Activated T-cell treated with anti-CD3 and anti-CD28 coated beads for 4 hours (primary cell): ENCODE results near the gene RNF11.
A peak's percentile ranks its signal among the peaks of the same experiment; 100 is the strongest.
"Not testable (repeated sequence)": the region's sequence is repeated elsewhere in the genome, so short reads cannot be mapped to it uniquely, and the experiment has no call there.

Experiments used
- DNase-seq: peaks from one replicate; pipeline ENCODE4 v3.0.0-alpha.2; 2020

The RNF11 gene

DNA sequence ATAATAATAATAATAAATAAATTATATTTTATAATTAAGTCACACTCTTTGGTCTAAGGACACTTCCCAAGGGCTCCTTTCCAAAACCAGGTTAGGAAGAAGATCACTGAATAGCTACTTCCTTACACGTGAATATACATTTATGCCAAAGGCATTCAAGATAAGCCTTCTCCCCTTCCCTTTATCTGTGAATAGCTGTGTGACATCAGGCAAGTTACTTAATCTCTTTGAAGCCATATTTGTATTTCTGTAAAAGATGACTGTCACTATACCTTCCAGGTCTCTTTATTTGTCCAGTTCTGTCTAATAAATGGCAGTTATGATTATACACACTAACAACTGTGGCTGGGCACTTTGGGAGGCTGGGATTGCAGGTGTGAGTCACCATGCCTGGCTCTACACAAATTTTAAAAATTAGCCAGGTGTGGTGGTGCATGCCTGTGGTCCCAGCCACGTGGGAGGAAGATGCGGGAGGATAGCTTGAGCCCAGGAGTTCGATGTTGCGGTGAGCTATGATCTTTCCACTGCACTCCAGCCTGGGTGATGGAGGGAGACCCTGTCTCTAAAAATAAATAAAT lies 5.5 kb upstream of the RNF11 start:
- no peak for DNase-seq

DNA sequence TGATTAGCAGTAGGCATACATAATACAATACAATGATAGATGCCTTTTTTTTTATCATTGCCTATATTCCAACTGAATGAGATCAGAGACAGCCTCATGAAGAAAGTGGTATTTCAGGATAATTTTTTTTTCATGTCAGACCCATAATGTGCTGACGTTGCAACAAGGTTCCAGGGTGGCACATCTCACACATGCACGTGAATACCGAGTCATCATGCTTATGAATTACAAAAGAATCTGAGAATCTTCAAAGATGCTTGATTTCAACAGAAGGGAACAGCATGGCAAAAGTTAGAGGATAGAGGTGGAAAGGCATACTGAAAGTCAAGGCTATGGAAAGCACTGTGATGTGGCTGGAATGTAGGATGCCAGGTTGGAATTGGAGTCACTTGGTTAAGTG lies 5.0 kb upstream of the RNF11 start:
- DNase-seq, result no peak

DNA sequence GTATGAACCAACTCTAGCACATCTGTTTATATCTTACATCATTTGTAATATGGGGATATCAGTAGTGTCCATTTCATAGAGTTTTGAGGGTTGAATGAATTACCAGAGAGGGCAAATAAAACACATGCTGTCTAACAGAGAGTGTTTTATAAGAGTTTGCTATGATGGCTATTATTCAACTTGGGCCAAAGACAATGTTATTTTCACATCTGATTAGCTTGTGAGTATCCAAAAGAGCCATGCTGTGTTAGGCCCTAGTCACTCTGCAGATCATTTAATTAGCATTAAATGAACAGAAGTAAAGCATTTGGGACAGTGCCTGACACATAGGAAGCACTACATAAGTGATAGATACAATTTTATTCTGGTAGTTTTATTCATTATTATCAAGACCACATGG lies 4.2 kb upstream of the RNF11 start:
- DNase-seq, result no peak

DNA sequence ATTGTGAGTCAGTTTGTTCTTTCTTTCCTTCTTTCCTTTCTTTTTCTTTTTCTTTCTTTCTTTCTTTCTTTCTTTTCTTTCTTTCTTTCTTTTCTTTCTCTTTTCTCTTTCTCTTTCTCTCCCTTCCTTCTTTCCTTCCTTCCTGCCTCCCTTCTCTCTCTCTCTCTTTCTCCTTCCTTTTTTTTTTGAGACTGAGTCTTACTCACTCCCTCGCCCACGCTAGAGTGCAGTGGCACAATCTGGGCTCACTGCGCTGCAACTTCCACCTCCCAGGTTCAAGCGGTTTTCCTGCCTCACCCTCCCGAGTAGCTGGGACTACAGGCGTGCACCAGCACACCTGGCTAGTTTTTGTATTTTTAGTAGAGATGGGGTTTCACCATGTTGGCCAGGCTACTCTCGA lies 1.8 kb upstream of the RNF11 start:
- not testable (repeated sequence) for DNase-seq

DNA sequence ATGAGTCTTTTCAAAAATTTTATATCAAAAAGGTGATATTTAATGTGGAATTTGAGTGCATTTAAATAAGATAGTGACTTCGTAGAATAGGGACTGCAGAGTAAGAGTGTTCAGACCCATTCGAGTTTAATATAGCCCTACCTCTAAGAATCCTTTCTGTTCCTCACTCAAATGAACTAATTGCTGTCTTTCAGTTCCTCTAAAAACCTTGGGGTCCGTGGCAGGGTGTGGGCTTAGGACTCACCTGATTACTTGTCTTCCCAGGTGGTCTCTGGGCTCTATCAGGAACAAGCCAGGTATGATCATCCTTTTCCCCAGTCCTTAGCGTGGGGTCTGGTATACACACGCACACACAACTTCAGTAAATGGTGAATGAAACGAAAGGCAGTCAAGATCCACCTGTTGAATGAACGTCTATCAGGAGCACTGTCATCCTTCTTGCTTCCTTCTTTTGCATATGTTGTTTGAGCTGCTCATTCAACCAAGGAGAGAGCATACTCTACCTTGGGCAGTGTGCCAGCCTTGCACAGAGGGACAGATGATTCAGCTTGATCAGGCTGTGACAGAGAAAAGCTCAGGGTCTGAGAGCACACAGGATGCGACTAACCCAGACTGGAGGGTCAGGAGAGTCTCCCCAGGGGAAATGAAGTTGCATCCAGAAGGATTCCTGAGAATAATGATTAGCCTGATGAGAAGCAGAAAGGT lies 1.2 kb upstream of the RNF11 start:
- DNase-seq, result peak; percentile 27

DNA sequence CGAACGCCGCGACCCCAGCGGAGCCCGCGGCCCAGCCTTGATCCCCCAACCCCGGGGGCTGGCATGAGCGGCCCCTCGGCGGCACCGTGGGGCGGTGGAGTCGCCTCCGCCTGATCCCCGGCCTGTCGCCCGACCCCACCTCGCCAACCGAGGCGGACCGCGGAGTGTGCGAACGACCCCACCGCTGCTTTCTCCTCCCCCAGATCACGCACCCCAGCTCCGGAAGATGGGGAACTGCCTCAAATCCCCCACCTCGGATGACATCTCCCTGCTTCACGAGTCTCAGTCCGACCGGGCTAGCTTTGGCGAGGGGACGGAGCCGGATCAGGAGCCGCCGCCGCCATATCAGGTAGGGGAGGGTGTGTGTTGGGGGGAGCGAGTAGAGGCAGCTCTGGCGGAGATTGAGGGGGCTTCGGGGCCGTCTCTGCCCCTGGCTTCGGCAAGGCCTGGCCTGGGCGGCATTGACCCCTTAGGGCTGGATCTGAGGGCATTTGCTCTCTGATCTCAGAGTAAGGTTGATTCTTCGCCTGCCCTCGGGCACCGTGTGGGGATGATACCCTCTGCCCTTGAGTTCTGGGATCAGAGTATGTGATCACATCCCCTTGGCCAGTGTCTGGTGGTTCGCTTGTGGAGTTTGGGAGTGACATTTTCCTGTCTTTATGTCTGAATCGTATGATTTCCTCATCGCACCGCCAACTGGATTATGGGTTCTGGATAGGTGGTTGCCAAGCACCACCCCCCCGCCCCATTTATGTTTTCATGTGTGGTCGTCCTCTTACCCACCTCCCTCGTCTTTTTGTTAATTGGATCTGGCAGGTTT lies 668 bp downstream of the RNF11 start:
- peak; percentile 14 for DNase-seq

DNA sequence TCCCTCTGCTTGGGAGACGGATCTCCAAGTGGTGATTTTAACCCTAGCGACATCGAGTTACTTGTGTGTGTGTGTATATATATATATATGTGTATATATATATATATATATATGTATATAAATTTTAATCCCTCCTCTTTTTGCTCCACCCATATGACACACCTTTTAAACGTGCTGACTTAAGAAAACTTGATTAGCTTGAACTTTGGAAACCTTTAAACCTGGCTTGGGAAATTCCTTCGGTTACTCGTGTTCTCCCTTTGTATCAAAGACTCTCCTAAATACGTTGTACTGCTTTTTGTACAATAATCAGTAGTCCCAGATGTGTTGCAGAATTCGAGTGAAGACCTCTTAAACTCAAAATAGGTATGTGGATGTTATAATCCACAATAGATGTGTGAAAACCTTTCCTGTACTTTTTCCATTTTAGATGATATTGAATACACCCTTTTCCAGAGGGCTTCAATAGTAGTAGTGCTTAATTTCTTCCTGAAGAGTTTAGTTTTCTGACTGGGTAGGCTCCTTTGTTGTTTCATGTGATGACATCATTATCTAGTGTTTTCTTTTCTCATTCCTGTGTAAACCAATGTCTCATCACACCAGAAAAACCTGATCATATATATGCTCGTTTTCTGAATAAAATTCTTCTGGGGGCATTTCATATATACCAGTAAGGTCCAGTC lies 1.4 kb downstream of the RNF11 start:
- DNase-seq, result no peak

DNA sequence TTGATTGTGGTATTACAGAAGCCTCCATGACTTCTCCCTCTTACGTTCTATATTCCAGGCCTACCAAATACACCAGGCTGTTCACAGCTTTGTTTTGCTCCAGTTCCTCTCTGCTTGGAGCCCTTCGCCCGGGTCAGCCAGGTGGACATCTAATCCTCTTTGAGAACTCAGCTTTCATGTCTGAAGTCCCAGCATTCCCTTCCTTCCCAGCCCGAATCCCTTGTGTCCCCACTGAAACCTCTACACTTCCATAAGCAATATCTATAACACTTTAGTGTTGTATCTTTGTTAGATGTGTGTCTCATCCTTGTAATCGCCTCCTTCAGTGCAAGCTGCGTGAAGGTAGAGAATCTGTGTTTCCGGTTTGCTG lies 1.9 kb downstream of the RNF11 start:
- DNase-seq, result no peak

DNA sequence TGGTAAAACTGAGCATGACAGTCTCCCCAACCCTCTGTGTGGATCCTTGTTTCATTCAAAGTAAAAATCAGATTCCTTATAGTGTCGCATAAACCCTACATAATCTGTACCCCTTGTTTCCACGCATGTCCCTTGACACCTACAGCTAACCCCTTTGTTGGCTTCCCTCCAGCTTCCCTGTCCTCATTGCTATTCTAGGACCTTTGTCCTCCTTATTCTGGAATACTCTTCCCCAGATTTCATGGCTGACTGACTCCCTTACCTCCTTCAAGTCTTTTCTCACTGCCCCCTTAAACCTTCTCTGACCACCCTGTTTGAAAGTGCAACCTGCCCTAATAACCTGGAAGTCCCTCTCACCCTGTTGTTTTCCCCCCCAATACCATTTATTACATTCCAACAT lies 4.0 kb downstream of the RNF11 start:
- DNase-seq, result no peak

DNA sequence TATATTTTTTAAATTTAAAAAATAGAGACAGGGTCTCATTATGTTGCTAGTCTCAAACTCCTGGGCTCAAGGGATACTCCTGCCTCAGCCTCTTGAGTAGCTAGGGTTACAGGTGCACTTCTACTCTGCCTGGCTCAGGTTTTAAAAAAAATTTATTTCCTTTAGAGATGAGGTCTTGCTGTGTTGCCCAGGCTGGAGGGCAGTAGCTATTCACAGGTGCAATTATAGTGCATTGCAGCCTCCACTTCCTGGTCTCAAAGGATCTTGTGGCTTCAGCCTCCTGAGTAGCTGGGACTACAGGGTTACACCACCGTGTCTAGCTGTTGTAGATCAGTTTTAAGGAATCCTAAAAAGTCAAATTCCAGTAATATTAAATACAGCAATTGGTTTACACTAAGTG lies 5.0 kb downstream of the RNF11 start:
- no peak for DNase-seq

DNA sequence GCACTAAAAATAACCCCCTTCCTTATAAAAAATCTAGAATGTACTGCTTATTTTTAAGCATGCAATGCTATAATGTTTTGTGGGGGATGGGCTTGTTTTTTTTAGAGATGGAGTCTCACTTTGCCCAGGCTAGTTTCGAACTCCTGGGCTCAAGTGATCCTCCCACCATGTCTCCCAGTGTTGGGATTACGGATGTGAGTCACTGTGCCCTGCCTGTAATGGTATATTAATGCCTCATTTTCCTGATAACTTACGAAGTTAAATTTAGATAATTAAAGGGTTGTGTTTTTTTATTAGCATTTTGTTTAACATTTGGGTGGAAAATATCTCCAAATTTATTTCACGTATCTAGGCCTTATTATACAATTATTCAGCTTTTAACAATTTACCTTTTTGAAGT lies 6.5 kb downstream of the RNF11 start:
- DNase-seq, result no peak

DNA sequence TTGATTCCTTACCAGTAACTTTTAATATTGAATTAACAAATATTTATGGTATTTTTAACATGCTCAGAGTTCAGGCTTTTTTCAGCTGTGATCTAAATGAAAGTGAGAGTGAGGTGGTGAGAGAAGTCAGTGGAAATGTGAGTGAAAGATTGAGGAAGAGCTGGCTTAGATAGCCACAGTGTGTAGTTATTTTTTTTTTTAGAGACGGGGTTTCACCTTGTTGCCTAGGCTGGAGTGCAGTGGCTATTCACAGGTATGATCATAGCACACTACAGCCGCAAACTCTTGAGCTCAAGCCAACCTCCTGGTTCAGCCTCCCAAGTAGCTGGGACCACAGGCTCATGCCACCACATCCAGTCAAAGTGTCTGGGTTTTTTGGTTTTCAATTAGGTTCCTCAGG lies 10.9 kb downstream of the RNF11 start:
- no peak for DNase-seq

DNA sequence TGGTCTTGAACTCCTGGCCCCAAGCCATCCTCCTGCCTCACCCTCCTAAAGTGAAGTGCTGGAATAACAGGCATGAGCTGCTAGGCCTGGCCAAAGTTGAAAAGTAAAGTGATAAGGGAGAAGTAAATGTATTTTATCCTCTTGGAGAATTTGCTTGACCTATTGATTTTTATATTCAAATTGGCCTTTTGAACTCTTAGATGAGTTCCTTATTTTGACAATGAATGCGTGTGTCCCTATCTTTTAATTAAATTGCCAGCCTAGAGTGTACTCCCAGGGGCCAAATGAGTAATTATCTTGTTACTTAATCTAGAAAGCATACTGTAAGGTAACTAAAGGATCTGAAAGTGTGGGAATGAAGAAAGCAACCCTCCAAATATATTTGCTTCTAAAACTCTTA lies 11.4 kb downstream of the RNF11 start:
- DNase-seq, result no peak

DNA sequence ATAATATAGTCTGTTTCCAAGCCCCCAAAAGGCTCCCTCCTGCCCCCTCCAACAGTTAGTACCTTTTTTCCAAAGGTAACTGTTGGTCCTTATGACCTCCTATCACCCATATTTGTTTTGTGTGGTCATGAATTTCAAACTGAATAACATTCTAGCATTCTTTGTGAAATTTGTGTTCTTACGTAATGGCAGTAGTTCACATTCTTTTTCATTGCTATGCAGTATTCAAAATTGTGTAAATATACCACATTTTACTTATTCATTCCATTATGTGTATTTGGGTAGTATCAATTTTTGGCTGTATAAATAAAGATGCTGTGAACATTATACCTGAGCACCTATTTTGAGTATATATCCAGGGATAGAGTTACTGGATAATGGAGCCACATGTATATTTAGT lies 13.4 kb downstream of the RNF11 start:
- DNase-seq, result no peak

DNA sequence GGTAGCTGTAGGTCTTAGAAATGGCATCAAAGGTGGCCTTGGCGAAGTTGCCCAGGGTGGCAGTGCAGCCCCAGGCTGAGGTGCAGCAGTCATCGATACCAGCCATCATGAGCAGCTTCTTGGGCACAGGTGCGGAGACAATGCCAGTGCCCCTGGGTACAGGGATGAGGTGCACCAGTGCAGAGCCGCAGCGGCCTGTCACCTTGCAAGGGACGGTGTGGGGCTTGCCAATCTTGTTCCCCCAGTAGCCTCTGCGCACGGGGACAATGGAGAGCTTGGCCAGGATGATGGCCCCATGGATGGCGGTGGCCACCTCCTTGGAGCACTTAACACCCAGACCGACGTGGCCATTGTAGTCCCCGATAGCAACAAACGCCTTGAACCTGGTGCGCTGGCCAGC lies 14.7 kb downstream of the RNF11 start:
- not testable (repeated sequence) for DNase-seq

DNA sequence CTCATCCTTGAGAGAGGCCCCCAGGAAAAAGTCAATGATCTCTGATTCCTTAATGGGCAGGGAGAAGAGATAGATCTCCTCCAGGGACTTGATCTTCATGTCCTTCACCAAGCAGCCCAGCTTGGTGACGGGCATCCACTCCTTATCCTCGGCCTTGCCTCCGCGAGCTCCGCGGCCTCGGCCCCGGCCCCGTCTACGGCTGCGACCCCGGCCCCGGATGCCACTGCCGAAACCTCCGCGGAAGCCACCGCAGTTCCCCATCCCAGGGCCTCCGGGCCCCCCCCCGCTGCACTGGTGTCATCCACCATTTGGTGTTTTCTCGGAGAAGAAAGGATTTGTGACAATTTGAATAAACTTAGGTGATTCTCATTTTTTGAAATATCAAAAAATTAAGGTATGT lies 15.1 kb downstream of the RNF11 start:
- DNase-seq, result not testable (repeated sequence)

DNA sequence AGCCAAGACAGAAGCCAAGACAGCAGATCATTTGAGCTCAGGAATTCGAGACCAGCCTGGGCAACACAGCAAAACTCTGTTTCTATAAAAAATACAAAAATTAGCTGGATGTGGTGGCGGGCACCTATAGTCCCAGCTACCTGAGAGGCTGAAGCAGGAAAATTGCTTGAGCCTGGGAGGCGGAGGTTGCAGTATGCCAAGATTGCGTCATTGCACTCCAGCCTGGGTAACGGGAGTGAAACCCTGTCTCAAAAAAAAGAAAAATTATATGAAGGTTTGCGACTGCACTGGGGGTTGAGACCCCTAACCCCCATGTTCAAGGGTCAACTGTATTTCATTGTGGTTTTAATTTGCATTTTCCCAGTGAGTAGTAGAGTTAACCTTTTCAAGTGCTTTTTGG lies 16.3 kb downstream of the RNF11 start:
- no peak for DNase-seq

DNA sequence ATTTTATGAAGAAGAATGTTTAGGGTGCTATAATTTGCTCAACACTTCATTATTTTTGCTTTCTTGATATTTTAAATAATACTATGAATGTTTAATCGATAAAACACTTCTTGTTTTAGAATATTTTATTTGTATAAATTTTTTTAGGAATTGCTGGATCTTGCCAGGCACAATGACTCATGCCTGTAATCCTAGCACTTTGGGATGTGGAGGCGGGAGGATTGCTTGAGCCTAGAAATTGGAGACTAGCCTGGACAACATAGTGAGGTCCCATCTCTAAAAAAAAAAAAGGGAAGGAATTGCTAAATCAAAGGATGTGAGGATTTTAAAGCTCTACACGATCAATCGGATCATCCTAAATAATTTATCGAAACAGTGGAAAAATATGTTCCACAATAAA lies 17.6 kb downstream of the RNF11 start:
- DNase-seq, result no peak

DNA sequence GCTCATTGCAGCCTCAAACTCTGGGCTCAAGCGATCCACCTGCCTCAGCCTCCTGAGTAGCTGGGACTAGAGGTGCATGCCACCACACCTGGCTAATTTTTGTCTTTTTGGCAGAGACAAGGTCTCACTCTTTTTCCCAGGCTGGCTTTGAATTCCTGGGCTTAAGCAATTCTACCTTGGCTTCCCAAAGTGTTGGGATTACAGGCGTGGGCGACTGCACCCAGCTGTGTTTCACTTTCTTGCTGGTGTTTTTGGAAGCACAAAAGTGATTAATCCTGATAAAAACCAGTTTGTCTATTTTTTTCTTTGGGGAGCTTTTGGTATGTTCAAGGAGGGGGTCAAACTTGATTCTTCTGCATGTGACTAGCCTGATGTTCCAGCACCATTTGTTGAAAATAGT lies 19.3 kb downstream of the RNF11 start:
- DNase-seq, result no peak

DNA sequence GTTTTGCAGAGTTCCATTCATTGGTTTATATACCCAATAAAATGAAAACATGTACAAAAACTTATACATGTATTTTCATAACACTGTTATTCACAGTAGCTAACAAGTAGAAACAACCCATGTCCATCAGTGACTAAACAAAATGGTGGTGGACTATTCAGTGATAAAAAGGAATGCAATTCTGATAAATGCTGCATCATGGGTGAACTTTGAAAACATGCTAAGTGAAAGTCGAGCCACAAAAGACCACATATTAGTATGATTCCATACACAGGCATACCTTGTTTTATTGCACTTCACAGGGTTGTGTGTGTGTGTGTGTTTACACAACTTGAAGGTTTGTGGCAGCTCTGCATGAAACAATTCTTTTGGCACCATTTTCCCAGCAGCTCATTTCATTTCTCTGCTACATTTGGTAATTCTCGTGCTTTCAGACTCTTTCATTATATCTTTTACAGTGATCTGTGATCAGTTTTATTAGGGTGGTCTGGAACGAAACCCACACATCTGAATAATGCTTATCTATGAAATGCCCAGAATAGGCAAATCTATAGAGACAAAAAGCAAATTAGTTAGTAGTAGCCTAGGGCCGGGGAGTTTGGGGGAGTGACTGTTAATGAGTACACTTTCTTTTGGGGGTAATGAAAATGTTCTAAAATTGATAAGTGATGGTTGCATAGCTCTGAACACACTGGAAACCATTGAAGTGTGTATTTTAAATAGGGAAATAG lies 27.2 kb downstream of the RNF11 start:
- DNase-seq, result no peak

DNA sequence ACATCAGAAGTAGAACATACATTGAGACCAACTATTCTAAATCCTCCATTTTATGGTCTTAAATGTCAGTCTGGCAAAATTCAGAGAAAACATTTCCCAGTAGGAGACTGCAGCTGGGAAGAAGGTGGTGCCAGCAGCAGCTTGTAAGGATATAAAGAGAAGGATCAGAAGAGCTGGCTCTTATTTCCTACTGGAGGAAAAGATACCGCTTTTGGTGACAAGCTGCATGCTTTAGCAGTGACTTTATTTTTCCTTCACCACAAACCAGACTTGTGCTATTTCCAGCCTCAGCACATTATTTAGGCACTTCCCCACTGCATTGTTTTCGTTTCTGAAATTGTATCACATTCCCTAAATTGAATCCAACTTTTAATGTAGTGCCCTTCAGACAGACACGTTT lies 28.4 kb downstream of the RNF11 start:
- no peak for DNase-seq

DNA sequence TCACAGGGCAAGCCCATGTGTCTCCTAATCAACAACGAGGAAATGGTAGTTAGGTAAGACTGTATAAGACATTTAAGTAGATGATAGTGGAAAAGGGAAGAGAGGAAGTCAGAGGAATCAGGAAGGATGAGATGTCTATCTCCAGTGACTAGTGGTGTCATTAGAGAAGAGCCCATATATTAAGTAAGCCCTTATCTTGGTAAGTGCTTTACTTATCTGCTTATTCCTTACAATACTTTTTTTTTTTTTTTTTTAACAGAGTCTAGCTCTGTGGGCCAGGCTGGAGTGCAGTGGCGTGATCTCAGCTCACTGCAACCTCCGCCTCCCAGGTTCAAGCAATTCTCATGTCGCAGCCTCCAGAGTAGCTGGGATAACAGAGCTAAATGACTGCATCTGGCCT lies 29.5 kb downstream of the RNF11 start:
- no peak for DNase-seq

DNA sequence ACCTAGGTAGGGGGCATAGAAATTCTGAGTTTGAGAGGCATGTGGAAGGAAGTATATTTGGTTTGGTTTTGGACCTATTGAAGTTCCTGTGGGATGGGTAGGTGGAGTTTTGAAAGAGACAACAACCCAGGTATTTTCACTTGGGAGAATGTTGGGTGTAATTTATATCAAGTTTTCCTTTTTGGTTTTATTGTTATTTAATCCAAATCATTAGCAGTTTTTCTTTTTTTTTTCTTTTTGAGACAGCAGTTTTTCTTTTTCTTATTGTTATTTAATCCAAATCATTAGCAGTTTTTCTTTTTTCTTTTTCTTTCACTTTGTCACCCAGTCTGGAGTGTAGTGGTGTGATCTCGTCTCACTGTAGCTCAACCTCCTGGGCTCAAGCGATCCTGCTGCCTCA lies 30.1 kb downstream of the RNF11 start:
- no peak for DNase-seq
